Brain microvascular endothelial cell (primary cell): ENCODE data around the gene NIPSNAP2.
"Not testable (repeated sequence)": the region's sequence is repeated elsewhere in the genome, so short reads cannot be mapped to it uniquely, and the experiment has no call there.

Source experiments
- DNase-seq: peaks from one replicate; pipeline ENCODE4 v3.0.0-alpha.2; 2020
- H3K27ac ChIP-seq: fragments of 250-450 bp; sonication (Bioruptor Pico); 2 replicates; pipeline ENCODE4 v1.5.1; 2020; ENCODE audit warnings: mild to moderate bottlenecking, moderate library complexity
- H3K27me3 ChIP-seq: fragments of 250-450 bp; sonication (Bioruptor Pico); replicated peaks from 2 replicates; pipeline ENCODE4 v1.5.1; 2020; ENCODE audit warnings: mild to moderate bottlenecking
- H3K36me3 ChIP-seq: fragments of 250-450 bp; sonication (Bioruptor Pico); replicated peaks from 2 replicates; pipeline ENCODE4 v1.5.1; 2020; ENCODE audit warnings: mild to moderate bottlenecking
- H3K4me3 ChIP-seq: 2 replicates; pipeline ENCODE4 v1.5.1; 2011; ENCODE audit warnings: low read depth, mild to moderate bottlenecking, control low read depth, low read length, moderate library complexity
- in situ Hi-C: cut with HindIII; loops from 2 replicates; pipeline ENCODE4 v1.10.0; 2017; ENCODE audit warnings: low sequenced_read_pairs, low pct_ligation_motif_present
- TF ChIP-seq, protein P1 (sequence below): IDR thresholded peaks from 2 replicates; pipeline ENCODE4 v1.5.1; 2011; ENCODE audit warnings: low read depth, mild to moderate bottlenecking, moderate library complexity, low read length, control low read depth, inconsistent platforms; ENCODE audit errors: missing control alignments

Gene NIPSNAP2

DNA sequence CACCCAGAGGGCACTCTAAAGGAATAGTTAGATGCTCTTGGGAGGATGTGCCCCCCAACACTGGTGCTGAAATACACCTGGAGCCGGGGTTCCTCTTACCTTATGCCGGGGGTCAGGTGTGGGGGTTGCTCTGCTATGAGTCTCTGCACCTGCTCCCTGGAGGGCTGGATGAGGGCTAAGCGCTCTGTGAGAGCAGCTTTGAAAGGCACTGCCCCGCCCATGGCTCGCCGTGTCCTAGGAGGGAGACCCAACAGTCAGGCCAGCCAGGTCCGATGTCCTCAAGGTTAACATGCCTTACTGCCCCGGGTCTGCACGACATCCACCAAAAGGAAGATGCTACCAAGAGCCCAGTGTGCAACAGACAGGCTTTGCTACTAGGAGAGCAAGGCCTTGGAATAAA, 55.1 kb downstream of the NIPSNAP2 start:
- Histone ChIP-seq H3K27ac (no peak overlapping the region), H3K27me3 (no peaks in the 10 kb centered on the region), H3K4me3 (no peak overlapping the region), H3K36me3 (peaks cover 15% of the 10 kb centered on the region)
- in situ Hi-C loops: no loop called here
- no peak for DNase-seq
- TF ChIP-seq, protein P1, sequence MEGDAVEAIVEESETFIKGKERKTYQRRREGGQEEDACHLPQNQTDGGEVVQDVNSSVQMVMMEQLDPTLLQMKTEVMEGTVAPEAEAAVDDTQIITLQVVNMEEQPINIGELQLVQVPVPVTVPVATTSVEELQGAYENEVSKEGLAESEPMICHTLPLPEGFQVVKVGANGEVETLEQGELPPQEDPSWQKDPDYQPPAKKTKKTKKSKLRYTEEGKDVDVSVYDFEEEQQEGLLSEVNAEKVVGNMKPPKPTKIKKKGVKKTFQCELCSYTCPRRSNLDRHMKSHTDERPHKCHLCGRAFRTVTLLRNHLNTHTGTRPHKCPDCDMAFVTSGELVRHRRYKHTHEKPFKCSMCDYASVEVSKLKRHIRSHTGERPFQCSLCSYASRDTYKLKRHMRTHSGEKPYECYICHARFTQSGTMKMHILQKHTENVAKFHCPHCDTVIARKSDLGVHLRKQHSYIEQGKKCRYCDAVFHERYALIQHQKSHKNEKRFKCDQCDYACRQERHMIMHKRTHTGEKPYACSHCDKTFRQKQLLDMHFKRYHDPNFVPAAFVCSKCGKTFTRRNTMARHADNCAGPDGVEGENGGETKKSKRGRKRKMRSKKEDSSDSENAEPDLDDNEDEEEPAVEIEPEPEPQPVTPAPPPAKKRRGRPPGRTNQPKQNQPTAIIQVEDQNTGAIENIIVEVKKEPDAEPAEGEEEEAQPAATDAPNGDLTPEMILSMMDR: no peak

DNA sequence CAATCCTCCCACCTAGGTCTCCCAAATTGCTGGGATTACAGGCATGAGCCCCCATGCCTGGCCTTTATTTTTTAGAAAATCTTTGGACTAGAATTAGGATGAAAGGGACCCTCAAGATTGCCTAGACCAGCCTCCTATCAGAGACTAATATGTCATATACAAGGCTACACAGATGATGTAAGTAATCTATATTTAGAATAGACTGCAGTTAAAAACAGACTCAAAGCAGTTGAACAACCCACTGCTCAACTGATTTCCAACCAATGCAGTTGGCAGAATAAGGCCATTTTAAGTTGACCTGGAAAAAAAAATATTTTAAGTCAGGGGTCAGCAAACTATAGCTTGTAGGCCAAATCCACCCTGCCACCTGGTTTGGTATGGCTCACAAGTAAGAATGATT, 59.1 kb downstream of the NIPSNAP2 start:
- in situ Hi-C loops: no loop called here
- no peak overlapping the region for H3K27ac ChIP-seq
- no peak overlapping the region for H3K4me3 ChIP-seq
- H3K36me3 ChIP-seq: peaks cover 19% of the 10 kb centered on the region
- DNase-seq: no peak
- TF ChIP-seq, protein P1: no peak
- H3K27me3 ChIP-seq: no peaks in the 10 kb centered on the region

DNA sequence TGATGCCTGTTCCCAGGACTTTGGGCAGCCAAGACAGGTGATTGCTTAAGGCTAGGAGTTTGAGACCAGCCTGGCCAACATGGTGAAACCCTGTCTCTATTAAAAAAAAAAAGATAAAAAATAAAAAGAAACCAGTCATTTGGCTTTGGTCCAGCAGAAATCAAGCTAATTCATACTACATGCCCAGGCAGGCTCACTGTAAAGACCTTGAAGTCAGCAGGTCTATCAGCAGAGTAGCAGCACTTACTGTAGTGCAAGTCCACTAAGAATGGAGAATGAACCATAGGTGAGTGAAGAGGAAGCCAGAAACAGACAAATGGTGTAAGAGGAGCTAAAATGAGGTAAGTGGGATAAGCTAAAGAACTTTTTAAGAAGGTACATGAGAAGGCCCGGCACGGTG, 62.2 kb downstream of the NIPSNAP2 start:
- DNase-seq: no peak
- Histone ChIP-seq H3K27ac (no peak overlapping the region), H3K27me3 (no peaks in the 10 kb centered on the region), H3K4me3 (no peak overlapping the region), H3K36me3 (peaks cover 21% of the 10 kb centered on the region)
- TF ChIP-seq, protein P1: no peak
- in situ Hi-C loops: no loop called here

DNA sequence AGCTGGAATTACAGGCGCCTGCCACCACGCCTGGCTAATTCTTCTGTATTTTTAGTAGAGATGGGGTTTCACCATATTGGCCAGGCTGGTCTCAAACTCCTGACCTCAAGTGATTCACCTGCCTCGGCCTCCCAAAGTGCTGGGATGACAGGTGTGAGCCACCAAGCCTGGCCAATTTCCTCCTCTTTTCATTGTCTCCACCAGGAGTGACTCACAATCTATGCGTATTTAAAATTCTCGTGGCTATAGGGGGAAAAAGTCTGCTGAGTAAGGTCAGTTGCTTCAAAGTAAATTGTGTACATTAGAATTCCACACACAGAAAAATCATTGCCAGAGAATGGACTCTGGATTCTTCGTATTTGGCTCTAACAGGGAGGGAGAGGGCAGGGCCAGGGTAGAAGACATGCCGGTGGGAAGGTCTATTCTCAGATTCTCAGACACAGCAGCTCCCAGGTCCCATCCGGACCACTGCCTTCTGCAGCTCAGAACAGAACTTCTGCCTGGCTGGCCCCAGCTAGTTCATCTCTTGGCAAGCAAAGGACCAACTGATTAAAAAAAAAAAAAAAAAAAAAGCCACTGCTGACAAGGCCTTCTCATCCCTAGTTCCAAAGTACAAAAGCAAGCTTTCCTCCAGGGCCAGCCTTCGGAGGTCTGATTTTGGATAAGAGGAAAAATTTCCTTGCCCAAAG, 64.7 kb downstream of the NIPSNAP2 start:
- no peak overlapping the region for H3K4me3 ChIP-seq
- no peak for DNase-seq
- H3K36me3 ChIP-seq: peaks cover 24% of the 10 kb centered on the region
- in situ Hi-C loops: no loop called here
- no peak overlapping the region for H3K27ac ChIP-seq
- no peaks in the 10 kb centered on the region for H3K27me3 ChIP-seq
- TF ChIP-seq, protein P1: no peak

DNA sequence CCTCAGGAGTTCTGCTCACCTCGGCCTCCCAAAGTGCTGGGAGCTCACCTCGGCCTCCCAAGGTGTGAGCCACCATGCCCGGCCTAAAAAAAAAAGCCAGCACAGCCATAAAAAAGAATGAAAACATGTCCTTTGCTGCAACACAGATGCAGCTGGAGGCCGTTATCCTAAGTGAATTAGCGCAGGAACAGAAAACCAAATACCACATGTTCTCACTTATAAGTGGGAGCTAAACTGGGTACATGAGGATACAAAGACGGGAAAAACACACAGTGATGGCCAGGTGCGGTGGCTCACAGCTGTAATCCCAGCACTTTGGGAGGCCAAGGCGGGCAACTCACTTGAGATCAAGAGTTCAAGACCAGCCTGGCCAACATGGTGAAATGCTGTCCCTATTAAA, 66.0 kb downstream of the NIPSNAP2 start:
- no peaks in the 10 kb centered on the region for H3K27me3 ChIP-seq
- in situ Hi-C loops: no loop called here
- no peak overlapping the region for H3K4me3 ChIP-seq
- H3K36me3 ChIP-seq: peaks cover 24% of the 10 kb centered on the region
- H3K27ac ChIP-seq: no peak overlapping the region
- DNase-seq: no peak
- TF ChIP-seq, protein P1: no peak

DNA sequence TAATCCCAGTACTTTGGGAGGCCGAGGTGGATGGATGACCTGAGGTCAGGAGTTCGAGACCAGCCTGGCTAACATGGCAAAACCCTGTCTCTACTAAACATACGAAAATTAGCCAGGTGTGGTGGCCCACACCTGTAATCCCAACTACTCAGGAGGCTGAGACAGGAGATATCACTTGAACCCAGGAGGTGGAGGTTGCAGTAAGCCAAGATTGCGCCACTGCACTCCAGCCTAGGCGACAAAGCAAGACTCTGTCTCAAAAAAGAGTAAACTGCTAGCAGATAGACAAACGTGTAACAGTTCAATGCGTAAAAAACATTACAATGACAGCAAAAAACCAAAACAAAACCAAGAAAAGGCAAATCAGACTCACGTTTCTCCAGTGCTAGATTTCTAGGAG, 67.2 kb downstream of the NIPSNAP2 start:
- H3K27ac ChIP-seq, in situ Hi-C loops, H3K4me3 ChIP-seq, DNase-seq, H3K27me3 ChIP-seq: not testable (repeated sequence)
- peaks cover 24% of the 10 kb centered on the region for H3K36me3 ChIP-seq

DNA sequence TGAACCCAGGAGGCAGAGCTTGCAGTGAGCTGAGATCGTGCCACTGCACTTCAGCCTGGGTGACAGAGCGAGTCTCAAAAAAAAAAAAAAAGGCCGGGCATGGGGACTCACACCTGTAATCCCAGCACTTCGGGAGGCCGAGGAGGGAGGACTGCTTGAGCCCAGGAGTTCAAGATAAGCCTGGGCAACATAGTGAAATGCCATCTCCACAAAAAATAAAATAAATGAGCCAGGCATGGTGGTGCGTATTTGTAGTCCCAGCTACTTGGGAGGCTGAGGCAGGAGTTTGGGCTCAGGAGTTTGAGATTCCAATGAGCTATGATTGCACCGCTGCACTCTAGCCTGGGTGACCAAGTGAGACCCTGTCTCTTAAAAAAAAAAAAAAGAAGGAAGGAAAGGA, 68.2 kb downstream of the NIPSNAP2 start:
- H3K27me3 ChIP-seq, H3K4me3 ChIP-seq, DNase-seq, H3K27ac ChIP-seq, in situ Hi-C loops: not testable (repeated sequence)
- peaks cover 22% of the 10 kb centered on the region for H3K36me3 ChIP-seq
